H9 (cell line): ENCODE measurements around the gene COPS4. TPM values are rescaled to one million over a fixed set of nuclear protein-coding genes. Genes with fewer than 3 reads are reported as not detected.

Source experiments
- DNase-seq: peaks from one replicate; pipeline ENCODE4 v3.0.0-alpha.2; 2017
- H2AFZ ChIP-seq: one replicate; pipeline ENCODE4 v1.6.1; 2013; ENCODE audit warnings: mild to moderate bottlenecking, low read length, control low read depth, moderate library complexity
- H2AK5ac ChIP-seq: 2 replicates; pipeline ENCODE4 v1.6.1; 2013; ENCODE audit warnings: low read length, control low read depth, mixed read lengths; ENCODE audit not compliant: insufficient read length
- H2BK120ac ChIP-seq: one replicate; pipeline ENCODE4 v1.6.1; 2013; ENCODE audit warnings: low read depth, mild to moderate bottlenecking, low read length, control low read depth, inconsistent platforms; ENCODE audit not compliant: poor library complexity, severe bottlenecking
- H2BK12ac ChIP-seq: 2 replicates; pipeline ENCODE4 v1.6.1; 2013; ENCODE audit warnings: low read length, control low read depth, mixed read lengths, low read depth; ENCODE audit not compliant: insufficient read length
- H2BK15ac ChIP-seq: 2 replicates; pipeline ENCODE4 v1.6.1; 2013; ENCODE audit warnings: low read depth, low read length, control low read depth
- H2BK20ac ChIP-seq: one replicate; pipeline ENCODE4 v1.6.1; 2013; ENCODE audit warnings: low read depth, mild to moderate bottlenecking, low read length, control low read depth, inconsistent platforms; ENCODE audit not compliant: poor library complexity, severe bottlenecking
- H2BK5ac ChIP-seq: 2 replicates; pipeline ENCODE4 v1.6.1; 2013; ENCODE audit warnings: low read length, control low read depth, mixed read lengths; ENCODE audit not compliant: insufficient read length
- H3K14ac ChIP-seq: 2 replicates; pipeline ENCODE4 v1.6.1; 2013; ENCODE audit warnings: low read length, control low read depth; ENCODE audit not compliant: insufficient read depth
- H3K18ac ChIP-seq: 2 replicates; pipeline ENCODE4 v1.6.1; 2013; ENCODE audit warnings: low read depth, mild to moderate bottlenecking, mixed read lengths, low read length, control low read depth; ENCODE audit not compliant: insufficient read length
- H3K23ac ChIP-seq: 2 replicates; pipeline ENCODE4 v1.6.1; 2013; ENCODE audit warnings: low read length, control low read depth, mixed read lengths, low read depth; ENCODE audit not compliant: insufficient read length
- H3K23me2 ChIP-seq: 2 replicates; pipeline ENCODE4 v1.6.1; 2013; ENCODE audit warnings: low read depth, mild to moderate bottlenecking, mixed read lengths, low read length, control low read depth; ENCODE audit not compliant: insufficient read length, poor library complexity, severe bottlenecking
- H3K27ac ChIP-seq: 2 replicates; pipeline ENCODE4 v1.5.1; 2013; ENCODE audit warnings: low read length, control low read depth, mixed read lengths, low read depth; ENCODE audit not compliant: insufficient read length
- H3K27me3 ChIP-seq: 2 replicates; pipeline ENCODE4 v1.6.1; 2013; ENCODE audit warnings: low read length, control low read depth, inconsistent platforms; ENCODE audit not compliant: insufficient read depth
- H3K4ac ChIP-seq: 2 replicates; pipeline ENCODE4 v1.6.1; 2013; ENCODE audit warnings: low read depth, mild to moderate bottlenecking, control low read depth, inconsistent platforms, low read length, moderate library complexity
- H3K4me1 ChIP-seq: 2 replicates; pipeline ENCODE4 v1.6.1; 2013; ENCODE audit warnings: low read length, control low read depth, inconsistent platforms; ENCODE audit not compliant: insufficient read depth
- H3K4me2 ChIP-seq: 2 replicates; pipeline ENCODE4 v1.6.1; 2013; ENCODE audit warnings: low read length, control low read depth, mixed read lengths; ENCODE audit not compliant: insufficient read length, insufficient read depth
- H3K56ac ChIP-seq: 2 replicates; pipeline ENCODE4 v1.6.1; 2013; ENCODE audit warnings: low read depth, mild to moderate bottlenecking, mixed read lengths, low read length, control low read depth; ENCODE audit not compliant: insufficient read length
- H3K79me1 ChIP-seq: 2 replicates; pipeline ENCODE4 v1.6.1; 2013; ENCODE audit warnings: low read depth, mild to moderate bottlenecking, moderate library complexity, low read length, control low read depth, inconsistent platforms; ENCODE audit not compliant: insufficient read depth, poor library complexity, severe bottlenecking
- H3K79me2 ChIP-seq: 2 replicates; pipeline ENCODE4 v1.6.1; 2013; ENCODE audit warnings: low read length, control low read depth, inconsistent platforms; ENCODE audit not compliant: insufficient read depth
- H3K9ac ChIP-seq: 2 replicates; pipeline ENCODE4 v1.6.1; 2013; ENCODE audit warnings: low read length, control low read depth, mixed read lengths; ENCODE audit not compliant: insufficient read length; ENCODE audit errors: extremely low read depth
- H3K9me3 ChIP-seq: one replicate; pipeline ENCODE4 v1.6.1; 2013; ENCODE audit warnings: low read depth, low read length, inconsistent platforms; ENCODE audit not compliant: control insufficient read depth
- H3T11ph ChIP-seq: one replicate; pipeline ENCODE4 v1.6.1; 2013; ENCODE audit warnings: mild to moderate bottlenecking, low read length, control low read depth, inconsistent platforms
- H4K20me1 ChIP-seq: one replicate; pipeline ENCODE4 v1.6.1; 2013; ENCODE audit not compliant: control insufficient read depth, insufficient read length, insufficient read depth
- H4K5ac ChIP-seq: 2 replicates; pipeline ENCODE4 v1.6.1; 2013; ENCODE audit warnings: low read depth, mild to moderate bottlenecking, mixed read lengths, low read length, control low read depth; ENCODE audit not compliant: insufficient read length
- H4K8ac ChIP-seq: replicated peaks from 2 replicates; pipeline ENCODE4 v1.6.1; 2013; ENCODE audit warnings: low read length, control low read depth, mixed read lengths, low read depth; ENCODE audit not compliant: insufficient read length
- H4K91ac ChIP-seq: 2 replicates; pipeline ENCODE4 v1.6.1; 2013; ENCODE audit warnings: low read depth, mild to moderate bottlenecking, moderate library complexity, mixed read lengths, low read length, control low read depth; ENCODE audit not compliant: insufficient read length
- H3K27ac Mint-ChIP-seq, 3 experiments: 2 replicates in 2 of 3; 3 replicates in 1 of 3; pipeline ENCODE4 v1.8.0; 2020 to 2021; ENCODE audit warnings: mixed read lengths in 3 of 3, mild to moderate bottlenecking in 1 of 3, moderate library complexity in 1 of 3
- H3K27me3 Mint-ChIP-seq: 2 replicates; pipeline ENCODE4 v1.8.0; 2021; ENCODE audit warnings: low read depth, mild to moderate bottlenecking, moderate library complexity, mixed read lengths
- H3K36me3 Mint-ChIP-seq, 3 experiments: 2 replicates in 2 of 3; 3 replicates in 1 of 3; pipeline ENCODE4 v1.8.0; 2020 to 2021; ENCODE audit warnings: low read depth in 3 of 3, mixed read lengths in 3 of 3; ENCODE audit not compliant: insufficient read depth in 1 of 3
- H3K4me1 Mint-ChIP-seq, 2 experiments: 2 replicates each; pipeline ENCODE4 v1.8.0; 2020; ENCODE audit warnings: mixed read lengths in 2 of 2
- H3K4me3 Mint-ChIP-seq, 2 experiments: 2 replicates in 1 of 2; 3 replicates in 1 of 2; pipeline ENCODE4 v1.8.0; 2020 to 2021; ENCODE audit warnings: mild to moderate bottlenecking in 2 of 2, mixed read lengths in 2 of 2, moderate library complexity in 1 of 2
- H3K9me3 Mint-ChIP-seq, 2 experiments: 2 replicates in 1 of 2; 3 replicates in 1 of 2; pipeline ENCODE4 v1.8.0; 2020; ENCODE audit warnings: mild to moderate bottlenecking in 2 of 2, mixed read lengths in 2 of 2, moderate library complexity in 1 of 2
- CTCF ChIP-seq: fragments of 200-600 bp; sonication (generic); conservative IDR thresholded peaks from 3 replicates; pipeline ENCODE4 v1.8.0; 2021; ENCODE audit warnings: antibody characterized with exemption, mild to moderate bottlenecking
- WGBS: extraction: QIAGEN DNeasy Blood & Tissue Kit; methylation state at CpG from one replicate; pipeline ENCODE4 v1.1.7; 2013; ENCODE audit warnings: missing lambda C conversion rate, low lambda C conversion rate, mixed read lengths; ENCODE audit not compliant: insufficient read length; ENCODE audit errors: extremely low coverage; 5-methylcytosine and 5-hydroxymethylcytosine counted together
- total RNA-seq: library from RNA; stranded (reverse); gene quantifications from 2 replicates; pipeline ENCODE4 v1.2.1, GENCODE V29; 2021

COPS4 gene
- total RNA-seq, 1 experiment from 2014 or later = 39.9 TPM

- Histone ChIP-seq H3K79me1 (no peaks in the 10 kb centered on the region), H3K23me2 (no peaks in the 10 kb centered on the region), H3K4ac (no peak overlapping the region), H2BK120ac (no peak overlapping the region), H4K8ac (no peak overlapping the region), H2BK20ac (no peak overlapping the region), H3K79me2 (no peaks in the 10 kb centered on the region), H3K9ac (no peak overlapping the region), H2AFZ (no peak overlapping the region), H4K20me1 (no peaks in the 10 kb centered on the region), H2AK5ac (no peak overlapping the region), H3K9me3 (no peaks in the 10 kb centered on the region), H3K27ac (no peak overlapping the region), H4K91ac (no peak overlapping the region), H2BK15ac (no peak overlapping the region), H3K27me3 (no peaks in the 10 kb centered on the region), H3K14ac (no peak overlapping the region), H3K23ac (no peak overlapping the region), H3K56ac (no peak overlapping the region), H3K18ac (no peak overlapping the region), H3K4me1 (no peaks in the 10 kb centered on the region), H3K4me2 (no peak overlapping the region), H2BK5ac (no peak overlapping the region), H3T11ph (no peak overlapping the region), H4K5ac (no peak overlapping the region), H2BK12ac (no peak overlapping the region)
- Mint-ChIP-seq H3K36me3 (no peaks in the 10 kb centered on the region), H3K9me3 (no peaks in the 10 kb centered on the region), H3K4me3 (no peak overlapping the region), H3K27ac (no peak overlapping the region), H3K27me3 (no peaks in the 10 kb centered on the region; the same call in 1 of the 2 replicates), H3K4me1 (no peaks in the 10 kb centered on the region)
- TF ChIP-seq CTCF = no peak
- DNase-seq = no peak
- WGBS = no CpG with 5 or more reads among the region's 4 CpGs
These were observed 47.8 kb downstream of the COPS4 start for GRCh38 chr4:83082777-83083176.
